K562 (cell line): ENCODE results near the gene GCDH. TPM values are rescaled to one million over a fixed set of nuclear protein-coding genes. Genes with fewer than 3 reads are reported as not detected.

ENCODE experiments used
- ETS2 ChIP-seq: IDR thresholded peaks from 2 replicates; pipeline ENCODE4 v1.6.1; 2016; ENCODE audit warnings: borderline replicate concordance, missing genetic modification characterization, mild to moderate bottlenecking, moderate library complexity, missing compliant biosample characterization; ENCODE audit not compliant: poor library complexity, severe bottlenecking
- HDGF ChIP-seq: fragments of 450-650 bp; IDR thresholded peaks from 2 replicates; pipeline ENCODE4 v1.6.1; 2016
- HNRNPH1 ChIP-seq: fragments of 200-400 bp; formaldehyde crosslinking; optimal IDR thresholded peaks from 2 replicates; pipeline ENCODE3; 2017; ENCODE audit warnings: low read depth, mild to moderate bottlenecking, low read length, moderate library complexity
- MAZ ChIP-seq, 2 experiments: fragments of 450-650 bp in 1 of 2; sonication (generic) in 1 of 2; formaldehyde crosslinking; IDR thresholded peaks in 1 of 2; conservative IDR thresholded peaks in 1 of 2; 2 replicates each; pipeline versions ENCODE4 v1.4.0 to v1.5.0; 2020; ENCODE audit warnings: mild to moderate bottlenecking in 1 of 2, missing genetic modification reagents in 1 of 2
- NR2F6 ChIP-seq: fragments of 450-650 bp; formaldehyde crosslinking; IDR thresholded peaks from 2 replicates; pipeline ENCODE4 v1.4.0; 2020; ENCODE audit warnings: mild to moderate bottlenecking
- PPARD ChIP-seq: fragments of 250-450 bp; sonication (Bioruptor Pico); IDR thresholded peaks from 2 replicates; pipeline ENCODE4 v1.8.0; 2022; ENCODE audit warnings: inconsistent platforms, mild to moderate bottlenecking, moderate library complexity
- RBM17 ChIP-seq: fragments of 200-400 bp; formaldehyde crosslinking; IDR thresholded peaks from 2 replicates; pipeline ENCODE4 v1.6.1; 2017; ENCODE audit warnings: low read depth, mild to moderate bottlenecking, low read length, borderline replicate concordance
- SMAD4 ChIP-seq: fragments of 250-450 bp; sonication (Bioruptor Pico); conservative IDR thresholded peaks from 2 replicates; pipeline ENCODE4 v1.8.0; 2021; ENCODE audit warnings: inconsistent platforms, mild to moderate bottlenecking, moderate library complexity
- TCF3 ChIP-seq: sonication (generic); formaldehyde crosslinking; IDR thresholded peaks from 2 replicates; pipeline ENCODE4 v1.4.0; 2020; ENCODE audit warnings: mild to moderate bottlenecking, missing genetic modification reagents
- TEAD1 ChIP-seq, 2 experiments: fragments of 450-650 bp in 1 of 2; sonication (generic) in 1 of 2; formaldehyde crosslinking; IDR thresholded peaks; 2 replicates each; pipeline versions ENCODE4 v1.4.0 to v1.8.0; 2020 to 2022; ENCODE audit warnings: mild to moderate bottlenecking in 2 of 2, missing genetic modification reagents in 1 of 2
- USF1 ChIP-seq: sonication (generic); formaldehyde crosslinking; IDR thresholded peaks from 2 replicates; pipeline ENCODE4 v1.9.0; 2022; ENCODE audit warnings: mild to moderate bottlenecking, missing genetic modification reagents
- ZFX ChIP-seq: sonication (generic); formaldehyde crosslinking; IDR thresholded peaks from 2 replicates; pipeline ENCODE4 v1.8.0; 2022; ENCODE audit warnings: mild to moderate bottlenecking, missing genetic modification reagents, moderate library complexity
- ZNF24 ChIP-seq: fragments of 450-650 bp; IDR thresholded peaks from 2 replicates; pipeline ENCODE4 v1.6.1; 2016
- ZNF354B ChIP-seq: fragments of 250-450 bp; sonication (Bioruptor Pico); IDR thresholded peaks from 2 replicates; pipeline ENCODE4 v1.4.0; 2020
- ZNF696 ChIP-seq: fragments of 250-450 bp; sonication (Bioruptor Pico); conservative IDR thresholded peaks from 2 replicates; pipeline ENCODE4 v1.4.0; 2020; ENCODE audit warnings: mild to moderate bottlenecking, moderate library complexity
- ZNF77 ChIP-seq: fragments of 250-450 bp; sonication (Bioruptor Pico); IDR thresholded peaks from 2 replicates; pipeline ENCODE4 v1.5.0; 2020
- polyA plus RNA-seq, 8 experiments: library from polyadenylated mRNA; depleted of rRNA in 4 of 8; stranded (reverse) in 5 of 8; unstranded in 3 of 8; fragments of >200 nt; fragmentation: Nextera tagmentation in 2 of 8; fragmentation: Illumina TruSeq in 1 of 8; extraction: Ambion mirVana in 2 of 8; extraction: Trizol in 1 of 8; gene quantifications; 2 replicates each; pipeline versions ENCODE4 v1.2.1 to v1.2.3, GENCODE V29; 2011 to 2014; ENCODE audit warnings: inconsistent platforms in 1 of 8, missing spikeins in 1 of 8
- total RNA-seq, 7 experiments: library from RNA; depleted of rRNA in 6 of 7; stranded (reverse); fragments of >200 nt in 6 of 7; fragmentation: Illumina TruSeq in 2 of 7; extraction: Trizol in 2 of 7; gene quantifications; 2 replicates each; pipeline versions ENCODE4 v1.2.1 to v1.2.3, GENCODE V29; 2011 to 2021; ENCODE audit warnings: low replicate concordance in 1 of 7
- TF ChIP-seq, protein P1 (sequence below): sonication (generic); formaldehyde crosslinking; IDR thresholded peaks from 2 replicates; pipeline ENCODE4 v1.4.0; 2020; ENCODE audit warnings: mild to moderate bottlenecking, missing genetic modification reagents
- TF ChIP-seq, protein P2 (sequence below): fragments of 450-650 bp; IDR thresholded peaks from 2 replicates; pipeline ENCODE4 v1.6.1; 2017; ENCODE audit warnings: antibody characterized with exemption
- TF ChIP-seq, protein P3 (sequence below): fragments of 450-650 bp; conservative IDR thresholded peaks from 2 replicates; pipeline ENCODE4 v1.6.1; 2016; ENCODE audit warnings: missing genetic modification characterization, low read depth, mild to moderate bottlenecking, missing compliant biosample characterization, moderate library complexity
- TF ChIP-seq, protein P4 (sequence below): IDR thresholded peaks from 2 replicates; pipeline ENCODE4 v1.6.1; 2012; ENCODE audit warnings: low read depth, low read length, improper control_type of control experiment, borderline replicate concordance

The GCDH gene
- total and polyA plus RNA-seq, 9 of the 15 experiments (the other 6 are each of a cell fraction or from before 2014, with no cell fraction given): 2.9 to 50.8 (median 19.1) TPM

- TF ChIP-seq, protein P1, sequence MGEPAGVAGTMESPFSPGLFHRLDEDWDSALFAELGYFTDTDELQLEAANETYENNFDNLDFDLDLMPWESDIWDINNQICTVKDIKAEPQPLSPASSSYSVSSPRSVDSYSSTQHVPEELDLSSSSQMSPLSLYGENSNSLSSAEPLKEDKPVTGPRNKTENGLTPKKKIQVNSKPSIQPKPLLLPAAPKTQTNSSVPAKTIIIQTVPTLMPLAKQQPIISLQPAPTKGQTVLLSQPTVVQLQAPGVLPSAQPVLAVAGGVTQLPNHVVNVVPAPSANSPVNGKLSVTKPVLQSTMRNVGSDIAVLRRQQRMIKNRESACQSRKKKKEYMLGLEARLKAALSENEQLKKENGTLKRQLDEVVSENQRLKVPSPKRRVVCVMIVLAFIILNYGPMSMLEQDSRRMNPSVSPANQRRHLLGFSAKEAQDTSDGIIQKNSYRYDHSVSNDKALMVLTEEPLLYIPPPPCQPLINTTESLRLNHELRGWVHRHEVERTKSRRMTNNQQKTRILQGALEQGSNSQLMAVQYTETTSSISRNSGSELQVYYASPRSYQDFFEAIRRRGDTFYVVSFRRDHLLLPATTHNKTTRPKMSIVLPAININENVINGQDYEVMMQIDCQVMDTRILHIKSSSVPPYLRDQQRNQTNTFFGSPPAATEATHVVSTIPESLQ (CRISPR knock-in tag): 0 out of 2 replicates have a peak, but pooled peaks have one; percentile 22
- TF ChIP-seq ETS2 (tag) (no peak), NR2F6 (no peak), SMAD4 (CRISPR knock-in tag) (peak; percentile 40), ZNF77 (no peak), TCF3 (CRISPR knock-in tag) (no peak; the same call in 1 of the 2 replicates), HNRNPH1 (no peak), USF1 (CRISPR knock-in tag) (peak; percentile 97), HDGF (no peak), RBM17 (no peak), PPARD (CRISPR knock-in tag) (no peak), ZNF354B (CRISPR knock-in tag) (no peak), ZNF696 (CRISPR knock-in tag) (no peak), ZNF24 (no peak), ZFX (peak; percentile 85), MAZ (CRISPR knock-in tag; conservative IDR thresholded peaks at IDR 0.05 in 1 of 2, IDR thresholded peaks at IDR 0.05 in 1 of 2) (peak; percentile 100), TEAD1 (CRISPR knock-in tag; IDR thresholded peaks at IDR 0.05) (peak in 1 of 2 experiments; percentile 68; a peak in 2 of 4 replicates)
- TF ChIP-seq, protein P2, sequence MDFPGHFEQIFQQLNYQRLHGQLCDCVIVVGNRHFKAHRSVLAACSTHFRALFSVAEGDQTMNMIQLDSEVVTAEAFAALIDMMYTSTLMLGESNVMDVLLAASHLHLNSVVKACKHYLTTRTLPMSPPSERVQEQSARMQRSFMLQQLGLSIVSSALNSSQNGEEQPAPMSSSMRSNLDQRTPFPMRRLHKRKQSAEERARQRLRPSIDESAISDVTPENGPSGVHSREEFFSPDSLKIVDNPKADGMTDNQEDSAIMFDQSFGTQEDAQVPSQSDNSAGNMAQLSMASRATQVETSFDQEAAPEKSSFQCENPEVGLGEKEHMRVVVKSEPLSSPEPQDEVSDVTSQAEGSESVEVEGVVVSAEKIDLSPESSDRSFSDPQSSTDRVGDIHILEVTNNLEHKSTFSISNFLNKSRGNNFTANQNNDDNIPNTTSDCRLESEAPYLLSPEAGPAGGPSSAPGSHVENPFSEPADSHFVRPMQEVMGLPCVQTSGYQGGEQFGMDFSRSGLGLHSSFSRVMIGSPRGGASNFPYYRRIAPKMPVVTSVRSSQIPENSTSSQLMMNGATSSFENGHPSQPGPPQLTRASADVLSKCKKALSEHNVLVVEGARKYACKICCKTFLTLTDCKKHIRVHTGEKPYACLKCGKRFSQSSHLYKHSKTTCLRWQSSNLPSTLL: no peak
- TF ChIP-seq, protein P3, sequence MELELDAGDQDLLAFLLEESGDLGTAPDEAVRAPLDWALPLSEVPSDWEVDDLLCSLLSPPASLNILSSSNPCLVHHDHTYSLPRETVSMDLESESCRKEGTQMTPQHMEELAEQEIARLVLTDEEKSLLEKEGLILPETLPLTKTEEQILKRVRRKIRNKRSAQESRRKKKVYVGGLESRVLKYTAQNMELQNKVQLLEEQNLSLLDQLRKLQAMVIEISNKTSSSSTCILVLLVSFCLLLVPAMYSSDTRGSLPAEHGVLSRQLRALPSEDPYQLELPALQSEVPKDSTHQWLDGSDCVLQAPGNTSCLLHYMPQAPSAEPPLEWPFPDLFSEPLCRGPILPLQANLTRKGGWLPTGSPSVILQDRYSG (tag): no peak
- TF ChIP-seq, protein P4, sequence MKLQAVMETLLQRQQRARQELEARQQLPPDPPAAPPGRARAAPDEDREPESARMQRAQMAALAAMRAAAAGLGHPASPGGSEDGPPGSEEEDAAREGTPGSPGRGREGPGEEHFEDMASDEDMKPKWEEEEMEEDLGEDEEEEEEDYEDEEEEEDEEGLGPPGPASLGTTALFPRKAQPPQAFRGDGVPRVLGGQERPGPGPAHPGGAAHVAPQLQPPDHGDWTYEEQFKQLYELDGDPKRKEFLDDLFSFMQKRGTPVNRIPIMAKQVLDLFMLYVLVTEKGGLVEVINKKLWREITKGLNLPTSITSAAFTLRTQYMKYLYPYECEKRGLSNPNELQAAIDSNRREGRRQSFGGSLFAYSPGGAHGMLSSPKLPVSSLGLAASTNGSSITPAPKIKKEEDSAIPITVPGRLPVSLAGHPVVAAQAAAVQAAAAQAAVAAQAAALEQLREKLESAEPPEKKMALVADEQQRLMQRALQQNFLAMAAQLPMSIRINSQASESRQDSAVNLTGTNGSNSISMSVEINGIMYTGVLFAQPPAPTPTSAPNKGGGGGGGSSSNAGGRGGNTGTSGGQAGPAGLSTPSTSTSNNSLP: no peak
These were observed 47.2 kb downstream of the GCDH start, which contains the start of gene CALR (continued) for GRCh38 chr19:12937927-12938778.
